Measurements from ENCODE around the gene RANBP10. TPM values are rescaled to one million over a fixed set of nuclear protein-coding genes. Genes with fewer than 3 reads are reported as not detected.
A peak's percentile ranks its signal among the peaks of the same experiment; 100 is the strongest.

The RANBP10 gene
- total and polyA plus RNA-seq, 9 of the 15 experiments (the other 6 are each of a cell fraction or from before 2014, with no cell fraction given) = 0.61 to 19.3 (median 5.9) TPM

- TF ChIP-seq ZKSCAN3 (CRISPR knock-in tag; IDR thresholded peaks at IDR 0.05) (no peak), NFE2L1 (tag; IDR thresholded peaks at IDR 0.05; ENCODE audit: borderline replicate concordance, low read depth) (no peak), CSDE1 (IDR thresholded peaks at IDR 0.05) (no peak), SIRT6 (IDR thresholded peaks at IDR 0.05; ENCODE audit: low read depth, low read length) (no peak), ZEB2 (IDR thresholded peaks at IDR 0.05) (no peak), SUPT5H (IDR thresholded peaks at IDR 0.05) (no peak), TAF15 (IDR thresholded peaks at IDR 0.05; ENCODE audit: low read depth, low read length) (no peak), SRSF3 (IDR thresholded peaks at IDR 0.05; ENCODE audit: insufficient read depth, low read length) (no peak), SOX6 (IDR thresholded peaks at IDR 0.05) (no peak), POLR2B (IDR thresholded peaks at IDR 0.05; ENCODE audit: low read depth, partially characterized antibody) (no peak), PURB (CRISPR knock-in tag; IDR thresholded peaks at IDR 0.05; ENCODE audit: low read depth) (no peak), TCF15 (CRISPR knock-in tag; IDR thresholded peaks at IDR 0.05) (no peak), ZBTB7A (IDR thresholded peaks at IDR 0.05; ENCODE audit: borderline replicate concordance, control insufficient read depth, low read depth, low read length) (no peak), NFIC (IDR thresholded peaks at IDR 0.05) (0 out of 2 replicates have a peak, but pooled peaks have one; percentile 4), NRF1 (conservative IDR thresholded peaks at IDR 0.05 in 1 of 2, IDR thresholded peaks at IDR 0.05 in 1 of 2) (no peak), MEIS2 (IDR thresholded peaks at IDR 0.05; ENCODE audit: partially characterized antibody) (no peak), ZFX (CRISPR knock-in tag; IDR thresholded peaks at IDR 0.05) (peak; percentile 55; the same call in 1 of the 2 replicates), ZNF766 (CRISPR knock-in tag; conservative IDR thresholded peaks at IDR 0.05) (peak; percentile 95), ZNF764 (CRISPR knock-in tag; IDR thresholded peaks at IDR 0.05; ENCODE audit: low read depth) (no peak), POLR3G (IDR thresholded peaks at IDR 0.05; ENCODE audit: extremely low read depth, insufficient read length, insufficient replicate concordance) (no peak), CXXC5 (CRISPR knock-in tag; IDR thresholded peaks at IDR 0.05) (0 out of 2 replicates have a peak, but pooled peaks have one; percentile 18)
- TF ChIP-seq, protein P1, sequence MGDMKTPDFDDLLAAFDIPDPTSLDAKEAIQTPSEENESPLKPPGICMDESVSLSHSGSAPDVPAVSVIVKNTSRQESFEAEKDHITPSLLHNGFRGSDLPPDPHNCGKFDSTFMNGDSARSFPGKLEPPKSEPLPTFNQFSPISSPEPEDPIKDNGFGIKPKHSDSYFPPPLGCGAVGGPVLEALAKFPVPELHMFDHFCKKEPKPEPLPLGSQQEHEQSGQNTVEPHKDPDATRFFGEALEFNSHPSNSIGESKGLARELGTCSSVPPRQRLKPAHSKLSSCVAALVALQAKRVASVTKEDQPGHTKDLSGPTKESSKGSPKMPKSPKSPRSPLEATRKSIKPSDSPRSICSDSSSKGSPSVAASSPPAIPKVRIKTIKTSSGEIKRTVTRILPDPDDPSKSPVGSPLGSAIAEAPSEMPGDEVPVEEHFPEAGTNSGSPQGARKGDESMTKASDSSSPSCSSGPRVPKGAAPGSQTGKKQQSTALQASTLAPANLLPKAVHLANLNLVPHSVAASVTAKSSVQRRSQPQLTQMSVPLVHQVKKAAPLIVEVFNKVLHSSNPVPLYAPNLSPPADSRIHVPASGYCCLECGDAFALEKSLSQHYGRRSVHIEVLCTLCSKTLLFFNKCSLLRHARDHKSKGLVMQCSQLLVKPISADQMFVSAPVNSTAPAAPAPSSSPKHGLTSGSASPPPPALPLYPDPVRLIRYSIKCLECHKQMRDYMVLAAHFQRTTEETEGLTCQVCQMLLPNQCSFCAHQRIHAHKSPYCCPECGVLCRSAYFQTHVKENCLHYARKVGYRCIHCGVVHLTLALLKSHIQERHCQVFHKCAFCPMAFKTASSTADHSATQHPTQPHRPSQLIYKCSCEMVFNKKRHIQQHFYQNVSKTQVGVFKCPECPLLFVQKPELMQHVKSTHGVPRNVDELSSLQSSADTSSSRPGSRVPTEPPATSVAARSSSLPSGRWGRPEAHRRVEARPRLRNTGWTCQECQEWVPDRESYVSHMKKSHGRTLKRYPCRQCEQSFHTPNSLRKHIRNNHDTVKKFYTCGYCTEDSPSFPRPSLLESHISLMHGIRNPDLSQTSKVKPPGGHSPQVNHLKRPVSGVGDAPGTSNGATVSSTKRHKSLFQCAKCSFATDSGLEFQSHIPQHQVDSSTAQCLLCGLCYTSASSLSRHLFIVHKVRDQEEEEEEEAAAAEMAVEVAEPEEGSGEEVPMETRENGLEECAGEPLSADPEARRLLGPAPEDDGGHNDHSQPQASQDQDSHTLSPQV (IDR thresholded peaks at IDR 0.05) = no peak
- TF ChIP-seq, protein P2, sequence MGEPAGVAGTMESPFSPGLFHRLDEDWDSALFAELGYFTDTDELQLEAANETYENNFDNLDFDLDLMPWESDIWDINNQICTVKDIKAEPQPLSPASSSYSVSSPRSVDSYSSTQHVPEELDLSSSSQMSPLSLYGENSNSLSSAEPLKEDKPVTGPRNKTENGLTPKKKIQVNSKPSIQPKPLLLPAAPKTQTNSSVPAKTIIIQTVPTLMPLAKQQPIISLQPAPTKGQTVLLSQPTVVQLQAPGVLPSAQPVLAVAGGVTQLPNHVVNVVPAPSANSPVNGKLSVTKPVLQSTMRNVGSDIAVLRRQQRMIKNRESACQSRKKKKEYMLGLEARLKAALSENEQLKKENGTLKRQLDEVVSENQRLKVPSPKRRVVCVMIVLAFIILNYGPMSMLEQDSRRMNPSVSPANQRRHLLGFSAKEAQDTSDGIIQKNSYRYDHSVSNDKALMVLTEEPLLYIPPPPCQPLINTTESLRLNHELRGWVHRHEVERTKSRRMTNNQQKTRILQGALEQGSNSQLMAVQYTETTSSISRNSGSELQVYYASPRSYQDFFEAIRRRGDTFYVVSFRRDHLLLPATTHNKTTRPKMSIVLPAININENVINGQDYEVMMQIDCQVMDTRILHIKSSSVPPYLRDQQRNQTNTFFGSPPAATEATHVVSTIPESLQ (CRISPR knock-in tag; IDR thresholded peaks at IDR 0.05) = no peak
These were observed 33.3 kb downstream of the RANBP10 start (continued) for GRCh38 chr16:67773099-67773498.
